Activated CD4-positive, CD25-positive, alpha-beta regulatory T cell treated with anti-CD3 and anti-CD28 coated beads, Interleukin-2, amount 50 U/mL, for 16 hours (primary cell): ENCODE measurements around the gene PCGF2.

ENCODE experiments used
- DNase-seq: peaks from one replicate; pipeline ENCODE4 v3.0.0-alpha.2; 2020; ENCODE audit warnings: low read depth, low spot score

The PCGF2 gene

GRCh38 chr17:38719289-38719942 lies 28.7 kb downstream of the PCGF2 start:
- no peak for DNase-seq

- no peak for DNase-seq
Measured at GRCh38 chr17:38717139-38717745, 30.9 kb downstream of the PCGF2 start.

GRCh38 chr17:38716368-38717005 lies 31.6 kb downstream of the PCGF2 start:
- DNase-seq: no peak

- no peak for DNase-seq
Measured at GRCh38 chr17:38715216-38715943, 32.8 kb downstream of the PCGF2 start.

GRCh38 chr17:38713456-38714075 lies 34.6 kb downstream of the PCGF2 start:
- no peak for DNase-seq

GRCh38 chr17:38712593-38712992 lies 35.5 kb downstream of the PCGF2 start:
- DNase-seq: no peak

GRCh38 chr17:38711792-38712571 lies 36.2 kb downstream of the PCGF2 start:
- no peak for DNase-seq

GRCh38 chr17:38710985-38711384 lies 37.2 kb downstream of the PCGF2 start:
- DNase-seq: no peak

GRCh38 chr17:38710604-38710962 lies 37.6 kb downstream of the PCGF2 start:
- no peak for DNase-seq

- DNase-seq: no peak
Measured at GRCh38 chr17:38709864-38710603, 38.1 kb downstream of the PCGF2 start.

GRCh38 chr17:38709104-38709820 lies 38.9 kb downstream of the PCGF2 start:
- no peak for DNase-seq

- DNase-seq: no peak
Measured at GRCh38 chr17:38707678-38708351, 40.3 kb downstream of the PCGF2 start.

GRCh38 chr17:38706505-38707216 lies 41.5 kb downstream of the PCGF2 start:
- no peak for DNase-seq

- DNase-seq: no peak
Measured at GRCh38 chr17:38705803-38706504, 42.2 kb downstream of the PCGF2 start.

GRCh38 chr17:38705523-38705802 lies 42.7 kb downstream of the PCGF2 start:
- no peak for DNase-seq

GRCh38 chr17:38704606-38705522 lies 43.3 kb downstream of the PCGF2 start, which contains the start of gene MLLT6:
Gene MLLT6 (plus strand): TSS chr17:38705273. CDS start chr17:38705633, 360 bp downstream.
- DNase-seq: peak; percentile 58
